Right lobe of liver (tissue), 6 donors: ENCODE results near the gene CSTB. TPM values are rescaled to one million over a fixed set of nuclear protein-coding genes. Genes with fewer than 3 reads are reported as not detected.

ENCODE experiments used
- ATAC-seq, 4 donors: fragments of 200-7000 bp; cut with Tn5 transposase; one replicate each; pipeline ENCODE4 v1.9.1; 2020; ENCODE audit warnings: mild to moderate bottlenecking in 4 of 4, moderate library complexity in 4 of 4
- DNase-seq, 3 donors: peaks; one replicate each; pipeline ENCODE4 v3.0.0-alpha.2; 2020
- H3K27ac ChIP-seq, 3 donors: fragments of 200-600 bp; one replicate each; pipeline ENCODE4 v1.8.0; 2022
- H3K27me3 ChIP-seq, 2 donors: fragments of 200-600 bp; one replicate each; pipeline ENCODE4 v1.8.0; 2022
- H3K36me3 ChIP-seq, 4 donors: fragments of 200-600 bp; sonication (generic) in 1 of 4; one replicate each; pipeline versions ENCODE4 v1.5.1 to v1.8.0; 2017 to 2022; ENCODE audit warnings: control low read depth in 1 of 4
- H3K4me1 ChIP-seq, 4 donors: fragments of 200-600 bp; sonication (generic) in 1 of 4; one replicate each; pipeline versions ENCODE4 v1.5.1 to v1.8.0; 2017 to 2022; ENCODE audit warnings: control low read depth in 1 of 4
- H3K4me3 ChIP-seq, 3 donors: fragments of 200-600 bp; one replicate each; pipeline ENCODE4 v1.8.0; 2022
- H3K9me3 ChIP-seq, 4 donors: fragments of 200-600 bp; sonication (generic) in 1 of 4; one replicate each; pipeline versions ENCODE4 v1.5.1 to v1.8.0; 2017 to 2022; ENCODE audit warnings: control low read depth in 1 of 4
- POLR2A ChIP-seq: fragments of 450-650 bp; IDR thresholded peaks from one replicate; pipeline ENCODE4 v1.6.1; 2017; ENCODE audit warnings: antibody characterized with exemption, mild to moderate bottlenecking
- WGBS: methylation state at CpG from one replicate; pipeline ENCODE4 v1.1.6; 2018; ENCODE audit warnings: low coverage, low lambda C conversion rate; ENCODE audit not compliant: insufficient coverage; ENCODE audit errors: missing lambda C conversion rate; 5-methylcytosine and 5-hydroxymethylcytosine counted together
- intact Hi-C, 2 donors: fragments of 100-400 bp; cut with DNase I; formaldehyde crosslinking; loops; one replicate each; pipeline versions ENCODE4 v1.11.2 to v1.14.1; 2022
- total RNA-seq, 6 experiments: library from RNA; depleted of rRNA in 2 of 6; stranded (reverse); fragments of >200 nt in 2 of 6; fragmentation: NEBNext Ultra II Directional in 3 of 6; extraction: Animal tissue kit (Norgen Biotek cat#: 25700) in 3 of 6; gene quantifications; one replicate each; pipeline versions ENCODE4 v1.1.0 to v1.2.4, GENCODE V29; 2016 to 2023
- TF ChIP-seq, protein P1 (sequence below), 4 donors: fragments of 200-600 bp in 3 of 4; fragments of 450-650 bp in 1 of 4; IDR thresholded peaks; one replicate each; pipeline versions ENCODE4 v1.5.1 to v1.8.0; 2016 to 2022; ENCODE audit warnings: antibody characterized with exemption in 4 of 4, mild to moderate bottlenecking in 2 of 4
- donor health status: DM: no; HTN: yes; CAD: no.
- donor health status: DM: no; HTN: no; CAD: no.
- donor health status: DM: no; HTN: no; CAD: no.
- donor health status: DM: no; HTN: yes; CAD: no.
- donor health status: DM: no; HTN: yes; CAD: no.

The CSTB gene
- total RNA-seq, 6 experiments from 2014 or later = 16.6 to 137 (median 23.2) TPM

DNA sequence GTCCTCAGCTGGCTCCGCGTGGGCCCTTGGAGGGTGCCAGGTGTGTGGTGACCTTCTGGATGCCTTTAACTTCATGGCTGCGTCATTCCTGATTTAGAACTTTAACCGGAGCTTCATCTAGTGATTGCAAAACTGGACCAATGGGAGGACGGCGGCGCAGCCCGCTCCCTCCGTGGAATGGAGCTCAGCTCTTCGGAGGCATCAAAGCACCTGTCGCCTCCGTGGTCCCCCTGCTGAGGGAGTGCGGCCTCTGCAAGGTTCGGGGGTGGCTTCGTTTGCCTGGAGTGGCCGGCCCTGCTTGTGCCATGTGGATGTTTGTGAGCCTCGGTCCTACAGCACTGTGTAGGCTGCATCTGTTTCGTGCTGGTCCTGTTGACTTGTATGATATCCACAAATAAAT lies 14.2 kb downstream of the CSTB start:
- Histone ChIP-seq H3K27me3 (no peaks in the 10 kb centered on the region), H3K27ac (no peak overlapping the region), H3K4me3 (no peak overlapping the region), H3K9me3 (no peaks in the 10 kb centered on the region), H3K36me3 (peaks cover 0 to 13% (median 2%) of the 10 kb centered on the region in 4 donors), H3K4me1 (peaks cover 0 to 20% (median 6%) of the 10 kb centered on the region in 4 donors)
- no peak for ATAC-seq
- no peak for DNase-seq
- WGBS = 96% methylated on average over 4 of the region's 18 CpGs
- TF ChIP-seq POLR2A = no peak
- TF ChIP-seq, protein P1, sequence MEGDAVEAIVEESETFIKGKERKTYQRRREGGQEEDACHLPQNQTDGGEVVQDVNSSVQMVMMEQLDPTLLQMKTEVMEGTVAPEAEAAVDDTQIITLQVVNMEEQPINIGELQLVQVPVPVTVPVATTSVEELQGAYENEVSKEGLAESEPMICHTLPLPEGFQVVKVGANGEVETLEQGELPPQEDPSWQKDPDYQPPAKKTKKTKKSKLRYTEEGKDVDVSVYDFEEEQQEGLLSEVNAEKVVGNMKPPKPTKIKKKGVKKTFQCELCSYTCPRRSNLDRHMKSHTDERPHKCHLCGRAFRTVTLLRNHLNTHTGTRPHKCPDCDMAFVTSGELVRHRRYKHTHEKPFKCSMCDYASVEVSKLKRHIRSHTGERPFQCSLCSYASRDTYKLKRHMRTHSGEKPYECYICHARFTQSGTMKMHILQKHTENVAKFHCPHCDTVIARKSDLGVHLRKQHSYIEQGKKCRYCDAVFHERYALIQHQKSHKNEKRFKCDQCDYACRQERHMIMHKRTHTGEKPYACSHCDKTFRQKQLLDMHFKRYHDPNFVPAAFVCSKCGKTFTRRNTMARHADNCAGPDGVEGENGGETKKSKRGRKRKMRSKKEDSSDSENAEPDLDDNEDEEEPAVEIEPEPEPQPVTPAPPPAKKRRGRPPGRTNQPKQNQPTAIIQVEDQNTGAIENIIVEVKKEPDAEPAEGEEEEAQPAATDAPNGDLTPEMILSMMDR (IDR thresholded peaks at IDR 0.05) = no peak
- intact Hi-C loops = no loop called here

DNA sequence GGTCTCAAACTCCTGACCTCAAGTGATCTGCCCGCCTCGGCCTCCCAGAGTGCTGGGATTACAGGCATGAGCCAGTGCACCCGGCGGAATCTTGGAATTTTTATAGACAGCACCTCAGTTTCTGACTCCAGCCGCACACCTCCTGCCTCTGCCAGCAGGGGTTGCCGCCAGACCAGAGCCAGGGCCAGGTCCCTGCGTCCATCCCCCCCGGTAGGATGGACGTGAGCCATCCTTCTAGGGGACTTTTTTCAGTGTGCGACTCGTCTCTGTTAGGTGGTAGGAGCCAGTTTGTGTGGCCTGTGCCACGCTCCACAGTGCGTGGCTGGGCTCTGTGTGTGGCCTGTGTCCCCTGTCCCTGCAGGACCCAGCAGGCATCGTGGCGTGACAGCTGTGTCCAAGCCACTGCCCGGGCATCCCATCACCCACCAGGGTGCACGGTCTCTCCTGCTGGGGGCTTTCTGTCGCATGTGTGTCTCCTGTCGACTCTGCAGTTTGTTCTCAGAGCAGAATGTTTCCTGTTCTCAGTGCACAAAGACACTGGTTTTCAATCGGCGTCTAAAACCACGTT lies 15.6 kb downstream of the CSTB start:
- WGBS = 92% methylated on average over 3 of the region's 22 CpGs
- peaks cover 0 to 23% (median 9%) of the 10 kb centered on the region in 4 donors for H3K4me1 ChIP-seq
- H3K9me3 ChIP-seq = no peaks in the 10 kb centered on the region
- DNase-seq (no peak), ATAC-seq (no peak)
- intact Hi-C loops = no loop called here
- no peak overlapping the region for H3K27ac ChIP-seq
- no peaks in the 10 kb centered on the region for H3K27me3 ChIP-seq
- no peak overlapping the region for H3K4me3 ChIP-seq
- TF ChIP-seq POLR2A = no peak
- TF ChIP-seq, protein P1 (IDR thresholded peaks at IDR 0.05) = no peak
- H3K36me3 ChIP-seq = peaks cover 0 to 27% (median 9%) of the 10 kb centered on the region in 4 donors

DNA sequence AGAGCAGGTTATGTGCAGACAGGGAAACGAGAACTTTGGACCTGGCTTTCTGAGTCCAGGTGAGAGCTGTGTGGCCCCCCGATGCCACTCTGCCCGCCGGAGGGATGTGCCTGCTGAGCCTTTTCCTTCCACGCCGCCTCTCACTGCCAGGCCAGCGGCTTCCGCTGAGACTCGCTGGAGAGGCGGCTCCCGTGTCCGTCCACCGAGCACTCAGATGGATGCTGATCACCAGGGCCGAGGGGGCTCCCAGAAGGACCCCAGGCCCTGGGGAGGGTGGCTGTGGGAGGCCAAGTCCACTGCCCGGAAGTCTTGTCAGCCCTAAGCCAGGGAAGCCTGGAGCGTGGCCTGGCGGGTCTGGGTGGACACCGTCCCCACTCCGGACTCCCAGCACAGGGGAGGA lies 16.5 kb downstream of the CSTB start:
- intact Hi-C loops = loop anchor here in 1 of 2 donors (10.0 kb wide), 1 partner anchor 65 kb away; no protein-coding TSS in a partner anchor
- TF ChIP-seq POLR2A = no peak
- TF ChIP-seq, protein P1 (IDR thresholded peaks at IDR 0.05) = no peak
- H3K36me3 ChIP-seq = peaks cover 0 to 30% (median 11%) of the 10 kb centered on the region in 4 donors
- ATAC-seq (no peak), DNase-seq (no peak)
- no peaks in the 10 kb centered on the region for H3K9me3 ChIP-seq
- no peak overlapping the region for H3K4me3 ChIP-seq
- H3K4me1 ChIP-seq = peaks cover 0 to 23% (median 9%) of the 10 kb centered on the region in 4 donors
- no CpG with 5 or more reads among the region's 19 CpGs for WGBS
- no peak overlapping the region for H3K27ac ChIP-seq
- no peaks in the 10 kb centered on the region for H3K27me3 ChIP-seq

DNA sequence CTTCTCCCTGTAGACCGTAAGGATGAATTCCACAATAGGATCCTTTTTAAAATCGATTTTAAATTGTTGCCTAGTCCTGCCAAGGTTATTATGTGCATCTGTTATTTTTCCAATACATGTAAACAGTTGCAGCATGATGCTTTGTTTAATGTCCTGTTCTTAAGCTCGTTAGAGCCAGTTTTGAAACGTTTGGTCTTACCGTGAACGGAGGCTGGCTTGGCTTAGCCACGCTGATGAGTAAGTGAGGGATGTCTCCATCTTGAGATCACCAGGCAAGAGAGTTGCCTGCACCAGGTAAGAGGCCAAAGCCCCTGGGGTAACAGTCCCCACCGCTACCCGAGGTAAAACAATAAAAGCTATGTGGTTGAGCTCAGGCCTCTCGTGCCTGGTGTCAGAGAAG lies 17.3 kb downstream of the CSTB start:
- Histone ChIP-seq H3K27ac (peak overlapping the region in 1 of 3 donors; percentile 49), H3K4me1 (peaks cover 0 to 23% (median 9%) of the 10 kb centered on the region in 4 donors), H3K27me3 (no peaks in the 10 kb centered on the region), H3K36me3 (peaks cover 0 to 34% (median 11%) of the 10 kb centered on the region in 4 donors), H3K4me3 (no peak overlapping the region), H3K9me3 (no peaks in the 10 kb centered on the region)
- intact Hi-C loops = loop anchor here in 1 of 2 donors (10.0 kb wide), 1 partner anchor 64 kb away; no protein-coding TSS in a partner anchor
- ATAC-seq = no peak
- TF ChIP-seq, protein P1 (IDR thresholded peaks at IDR 0.05) = no peak
- TF ChIP-seq POLR2A = no peak
- 50% methylated on average over 7 of the region's 10 CpGs for WGBS
- DNase-seq = no peak
